K562 (cell line): ENCODE measurements around the gene CBLIF. TPM values are rescaled to one million over a fixed set of nuclear protein-coding genes. Genes with fewer than 3 reads are reported as not detected.
A peak's percentile ranks its signal among the peaks of the same experiment; 100 is the strongest.

Source experiments
- CEBPG ChIP-seq, 3 experiments: fragments of 200-800 bp in 1 of 3; sonication (Bioruptor generic) in 1 of 3; sonication (generic) in 1 of 3; formaldehyde crosslinking in 1 of 3; IDR thresholded peaks in 2 of 3; conservative IDR thresholded peaks in 1 of 3; 2 replicates each; pipeline versions ENCODE4 v1.6.1 to v1.8.0; 2016 to 2022; ENCODE audit warnings: missing compliant biosample characterization in 2 of 3, missing genetic modification characterization in 2 of 3, mild to moderate bottlenecking in 1 of 3, missing genetic modification reagents in 1 of 3
- DMBX1 ChIP-seq: fragments of 250-450 bp; sonication (Bioruptor Pico); IDR thresholded peaks from 2 replicates; pipeline ENCODE4 v1.8.0; 2022; ENCODE audit warnings: inconsistent platforms, mild to moderate bottlenecking, moderate library complexity, borderline replicate concordance
- ELF2 ChIP-seq: fragments of 250-450 bp; sonication (Bioruptor Pico); IDR thresholded peaks from 2 replicates; pipeline ENCODE4 v1.5.0; 2021; ENCODE audit warnings: mild to moderate bottlenecking
- GATAD2A ChIP-seq: fragments of 450-650 bp; IDR thresholded peaks from 2 replicates; pipeline ENCODE4 v1.6.1; 2017
- HMG20A ChIP-seq: fragments of 450-650 bp; formaldehyde crosslinking; conservative IDR thresholded peaks from 2 replicates; pipeline ENCODE4 v1.4.0; 2020; ENCODE audit warnings: mild to moderate bottlenecking, mixed read lengths
- KAT8 ChIP-seq: fragments of 450-650 bp; IDR thresholded peaks from 2 replicates; pipeline ENCODE4 v1.6.1; 2016; ENCODE audit warnings: low read depth, mild to moderate bottlenecking
- KLF16 ChIP-seq: IDR thresholded peaks from 2 replicates; pipeline ENCODE4 v1.6.1; 2016; ENCODE audit warnings: antibody characterized with exemption
- MEIS2 ChIP-seq: fragments of 450-650 bp; IDR thresholded peaks from 2 replicates; pipeline ENCODE4 v1.6.1; 2014; ENCODE audit warnings: mild to moderate bottlenecking; ENCODE audit not compliant: partially characterized antibody
- MIER1 ChIP-seq: fragments of 450-650 bp; IDR thresholded peaks from 2 replicates; pipeline ENCODE4 v1.6.1; 2016; ENCODE audit warnings: antibody characterized with exemption, mild to moderate bottlenecking, low read depth
- NFXL1 ChIP-seq: fragments of 450-650 bp; formaldehyde crosslinking; IDR thresholded peaks from 2 replicates; pipeline ENCODE4 v1.4.0; 2021; ENCODE audit warnings: mild to moderate bottlenecking
- PCBP1 ChIP-seq: fragments of 200-400 bp; formaldehyde crosslinking; IDR thresholded peaks from 2 replicates; pipeline ENCODE4 v1.6.1; 2018; ENCODE audit warnings: mild to moderate bottlenecking, low read depth, low read length; ENCODE audit not compliant: poor library complexity, severe bottlenecking
- PCBP2 ChIP-seq: fragments of 200-400 bp; formaldehyde crosslinking; IDR thresholded peaks from 2 replicates; pipeline ENCODE4 v1.6.1; 2018; ENCODE audit warnings: low read length, low read depth, mild to moderate bottlenecking, moderate library complexity; ENCODE audit not compliant: poor library complexity, severe bottlenecking
- POLR2A ChIP-seq: fragments of 450-650 bp; conservative IDR thresholded peaks from 2 replicates; pipeline ENCODE4 v1.6.1; 2016
- POLR2B ChIP-seq: fragments of 450-650 bp; IDR thresholded peaks from 2 replicates; pipeline ENCODE4 v1.6.1; 2018; ENCODE audit warnings: low read depth; ENCODE audit not compliant: partially characterized antibody
- POLR2G ChIP-seq: fragments of 200-400 bp; formaldehyde crosslinking; IDR thresholded peaks from 2 replicates; pipeline ENCODE4 v1.6.1; 2017; ENCODE audit warnings: low read depth, mild to moderate bottlenecking, antibody characterized with exemption, low read length, moderate library complexity
- POLR3A ChIP-seq: IDR thresholded peaks from 2 replicates; pipeline ENCODE4 v1.6.1; 2011; ENCODE audit warnings: borderline replicate concordance, mild to moderate bottlenecking, moderate library complexity; ENCODE audit not compliant: insufficient read length, insufficient read depth; ENCODE audit errors: extremely low read depth
- TAF7 ChIP-seq: fragments of 450-650 bp; IDR thresholded peaks from 2 replicates; pipeline ENCODE4 v1.6.1; 2016; ENCODE audit warnings: missing genetic modification characterization, missing compliant biosample characterization
- TRIM24 ChIP-seq, 2 experiments: fragments of 450-650 bp; IDR thresholded peaks; 2 replicates each; pipeline ENCODE4 v1.6.1; 2016
- YBX1 ChIP-seq: fragments of 450-650 bp; IDR thresholded peaks from 2 replicates; pipeline ENCODE4 v1.7.1; 2016; ENCODE audit warnings: mild to moderate bottlenecking
- ZEB2 ChIP-seq: fragments of 450-650 bp; IDR thresholded peaks from 2 replicates; pipeline ENCODE4 v1.6.1; 2016
- ZNF133 ChIP-seq: fragments of 250-450 bp; sonication (Bioruptor Pico); IDR thresholded peaks from 2 replicates; pipeline ENCODE4 v1.4.0; 2020; ENCODE audit warnings: mild to moderate bottlenecking
- ZNF224 ChIP-seq: sonication (generic); formaldehyde crosslinking; IDR thresholded peaks from 2 replicates; pipeline ENCODE4 v1.8.0; 2022; ENCODE audit warnings: mild to moderate bottlenecking, missing genetic modification reagents
- ZNF232 ChIP-seq: sonication (generic); formaldehyde crosslinking; IDR thresholded peaks from 2 replicates; pipeline ENCODE4 v1.8.0; 2022; ENCODE audit warnings: mild to moderate bottlenecking, missing genetic modification reagents
- ZNF444 ChIP-seq: fragments of 250-450 bp; sonication (Bioruptor Pico); IDR thresholded peaks from 2 replicates; pipeline ENCODE4 v1.4.0; 2020; ENCODE audit warnings: mild to moderate bottlenecking, moderate library complexity
- ZNF717 ChIP-seq: fragments of 250-450 bp; sonication (Bioruptor Pico); IDR thresholded peaks from 2 replicates; pipeline ENCODE4 v1.5.0; 2021
- polyA plus RNA-seq, 8 experiments: library from polyadenylated mRNA; depleted of rRNA in 4 of 8; stranded (reverse) in 5 of 8; unstranded in 3 of 8; fragments of >200 nt; fragmentation: Nextera tagmentation in 2 of 8; fragmentation: Illumina TruSeq in 1 of 8; extraction: Ambion mirVana in 2 of 8; extraction: Trizol in 1 of 8; gene quantifications; 2 replicates each; pipeline versions ENCODE4 v1.2.1 to v1.2.3, GENCODE V29; 2011 to 2014; ENCODE audit warnings: inconsistent platforms in 1 of 8, missing spikeins in 1 of 8
- total RNA-seq, 7 experiments: library from RNA; depleted of rRNA in 6 of 7; stranded (reverse); fragments of >200 nt in 6 of 7; fragmentation: Illumina TruSeq in 2 of 7; extraction: Trizol in 2 of 7; gene quantifications; 2 replicates each; pipeline versions ENCODE4 v1.2.1 to v1.2.3, GENCODE V29; 2011 to 2021; ENCODE audit warnings: low replicate concordance in 1 of 7
- TF ChIP-seq, protein P1 (sequence below): fragments of 450-650 bp; IDR thresholded peaks from 2 replicates; pipeline ENCODE4 v1.6.1; 2016
- TF ChIP-seq, protein P2 (sequence below): fragments of 450-650 bp; IDR thresholded peaks from 2 replicates; pipeline ENCODE4 v1.6.1; 2016; ENCODE audit warnings: mild to moderate bottlenecking
- TF ChIP-seq, protein P3 (sequence below), 3 experiments: IDR thresholded peaks in 2 of 3; conservative IDR thresholded peaks in 1 of 3; 2 replicates each; pipeline ENCODE4 v1.5.1; 2011 to 2012; ENCODE audit warnings: low read length in 3 of 3, mild to moderate bottlenecking in 3 of 3, control low read depth in 2 of 3, improper control_type of control experiment in 1 of 3, inconsistent platforms in 1 of 3, low read depth in 1 of 3, mixed read lengths in 1 of 3, moderate library complexity in 1 of 3; ENCODE audit not compliant: insufficient read depth in 2 of 3

CBLIF gene
- total and polyA plus RNA-seq, 9 of the 15 experiments (the other 6 are each of a cell fraction or from before 2014, with no cell fraction given): 0.07 to 0.83 (median 0.54) TPM

DNA sequence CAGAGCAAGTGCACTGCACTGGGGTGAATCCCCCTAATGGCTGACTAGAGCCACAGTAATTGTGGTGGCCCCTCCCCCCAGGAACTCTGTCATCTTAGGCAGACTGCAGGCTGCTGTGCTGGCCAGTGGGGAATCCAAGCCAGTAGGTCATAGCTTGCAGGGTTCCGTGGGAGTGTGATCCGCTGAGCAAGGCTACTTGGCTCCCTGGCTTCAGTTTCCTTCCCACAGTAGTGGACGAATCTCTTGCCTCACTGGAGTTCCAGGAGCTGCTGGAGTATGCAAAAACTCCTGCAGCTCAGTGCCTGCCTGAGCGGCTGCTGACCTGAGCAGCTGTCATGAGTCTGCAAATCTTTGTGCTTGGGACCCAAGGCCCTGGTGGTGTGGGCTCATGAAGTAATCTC lies 46.5 kb upstream of the CBLIF start (continued):
- TF ChIP-seq MIER1 (no peak), CEBPG (CRISPR knock-in tag; IDR thresholded peaks at IDR 0.05) (no peak), CEBPG (tag; conservative IDR thresholded peaks at IDR 0.05 in 1 of 2, IDR thresholded peaks at IDR 0.05 in 1 of 2) (0 out of 4 replicates have a peak, but pooled peaks of 1 of the 2 experiments have one; percentile 17), ZNF224 (no peak), ZNF444 (CRISPR knock-in tag) (no peak), YBX1 (no peak), DMBX1 (no peak), POLR3A (no peak), TRIM24 (IDR thresholded peaks at IDR 0.05) (peak in 1 of 2 experiments; percentile 19; a peak in 2 of 4 replicates), POLR2G (no peak), PCBP2 (no peak), GATAD2A (no peak), ELF2 (no peak), MEIS2 (peak; percentile 55), POLR2A (no peak), ZNF232 (CRISPR knock-in tag) (no peak), HMG20A (CRISPR knock-in tag) (no peak), ZNF717 (CRISPR knock-in tag) (no peak), KLF16 (no peak), POLR2B (no peak), ZEB2 (no peak), PCBP1 (no peak), NFXL1 (CRISPR knock-in tag) (no peak), TAF7 (tag) (no peak), KAT8 (no peak), ZNF133 (CRISPR knock-in tag) (no peak)
- TF ChIP-seq, protein P1, sequence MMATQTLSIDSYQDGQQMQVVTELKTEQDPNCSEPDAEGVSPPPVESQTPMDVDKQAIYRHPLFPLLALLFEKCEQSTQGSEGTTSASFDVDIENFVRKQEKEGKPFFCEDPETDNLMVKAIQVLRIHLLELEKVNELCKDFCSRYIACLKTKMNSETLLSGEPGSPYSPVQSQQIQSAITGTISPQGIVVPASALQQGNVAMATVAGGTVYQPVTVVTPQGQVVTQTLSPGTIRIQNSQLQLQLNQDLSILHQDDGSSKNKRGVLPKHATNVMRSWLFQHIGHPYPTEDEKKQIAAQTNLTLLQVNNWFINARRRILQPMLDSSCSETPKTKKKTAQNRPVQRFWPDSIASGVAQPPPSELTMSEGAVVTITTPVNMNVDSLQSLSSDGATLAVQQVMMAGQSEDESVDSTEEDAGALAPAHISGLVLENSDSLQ: peak; percentile 59; the same call in 1 of the 2 replicates
- TF ChIP-seq, protein P2, sequence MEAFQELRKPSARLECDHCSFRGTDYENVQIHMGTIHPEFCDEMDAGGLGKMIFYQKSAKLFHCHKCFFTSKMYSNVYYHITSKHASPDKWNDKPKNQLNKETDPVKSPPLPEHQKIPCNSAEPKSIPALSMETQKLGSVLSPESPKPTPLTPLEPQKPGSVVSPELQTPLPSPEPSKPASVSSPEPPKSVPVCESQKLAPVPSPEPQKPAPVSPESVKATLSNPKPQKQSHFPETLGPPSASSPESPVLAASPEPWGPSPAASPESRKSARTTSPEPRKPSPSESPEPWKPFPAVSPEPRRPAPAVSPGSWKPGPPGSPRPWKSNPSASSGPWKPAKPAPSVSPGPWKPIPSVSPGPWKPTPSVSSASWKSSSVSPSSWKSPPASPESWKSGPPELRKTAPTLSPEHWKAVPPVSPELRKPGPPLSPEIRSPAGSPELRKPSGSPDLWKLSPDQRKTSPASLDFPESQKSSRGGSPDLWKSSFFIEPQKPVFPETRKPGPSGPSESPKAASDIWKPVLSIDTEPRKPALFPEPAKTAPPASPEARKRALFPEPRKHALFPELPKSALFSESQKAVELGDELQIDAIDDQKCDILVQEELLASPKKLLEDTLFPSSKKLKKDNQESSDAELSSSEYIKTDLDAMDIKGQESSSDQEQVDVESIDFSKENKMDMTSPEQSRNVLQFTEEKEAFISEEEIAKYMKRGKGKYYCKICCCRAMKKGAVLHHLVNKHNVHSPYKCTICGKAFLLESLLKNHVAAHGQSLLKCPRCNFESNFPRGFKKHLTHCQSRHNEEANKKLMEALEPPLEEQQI: no peak
- TF ChIP-seq, protein P3, sequence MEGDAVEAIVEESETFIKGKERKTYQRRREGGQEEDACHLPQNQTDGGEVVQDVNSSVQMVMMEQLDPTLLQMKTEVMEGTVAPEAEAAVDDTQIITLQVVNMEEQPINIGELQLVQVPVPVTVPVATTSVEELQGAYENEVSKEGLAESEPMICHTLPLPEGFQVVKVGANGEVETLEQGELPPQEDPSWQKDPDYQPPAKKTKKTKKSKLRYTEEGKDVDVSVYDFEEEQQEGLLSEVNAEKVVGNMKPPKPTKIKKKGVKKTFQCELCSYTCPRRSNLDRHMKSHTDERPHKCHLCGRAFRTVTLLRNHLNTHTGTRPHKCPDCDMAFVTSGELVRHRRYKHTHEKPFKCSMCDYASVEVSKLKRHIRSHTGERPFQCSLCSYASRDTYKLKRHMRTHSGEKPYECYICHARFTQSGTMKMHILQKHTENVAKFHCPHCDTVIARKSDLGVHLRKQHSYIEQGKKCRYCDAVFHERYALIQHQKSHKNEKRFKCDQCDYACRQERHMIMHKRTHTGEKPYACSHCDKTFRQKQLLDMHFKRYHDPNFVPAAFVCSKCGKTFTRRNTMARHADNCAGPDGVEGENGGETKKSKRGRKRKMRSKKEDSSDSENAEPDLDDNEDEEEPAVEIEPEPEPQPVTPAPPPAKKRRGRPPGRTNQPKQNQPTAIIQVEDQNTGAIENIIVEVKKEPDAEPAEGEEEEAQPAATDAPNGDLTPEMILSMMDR (IDR thresholded peaks at IDR 0.05 in 2 of 3, conservative IDR thresholded peaks at IDR 0.05 in 1 of 3; ENCODE audit: insufficient read depth in 2 of 3, low read depth in 1 of 3, low read length in 3 of 3): 0 out of 6 replicates have a peak, but pooled peaks of 1 of the 3 experiments have one; percentile 15
